SH-SY5Y (cell line): ENCODE data around the gene MIER1.

Source experiments
- GATA2 ChIP-seq: IDR thresholded peaks from 2 replicates; pipeline ENCODE4 v1.6.1; 2011; ENCODE audit warnings: mild to moderate bottlenecking, low read depth, low read length
- GATA3 ChIP-seq: IDR thresholded peaks from 2 replicates; pipeline ENCODE4 v1.6.1; 2011; ENCODE audit warnings: low read depth, mild to moderate bottlenecking, low read length, moderate library complexity

Gene MIER1

GRCh38 chr1:67018574-67018973 lies 93.8 kb downstream of the MIER1 start:
- TF ChIP-seq GATA2: no peak
- TF ChIP-seq GATA3: no peak

GRCh38 chr1:67019121-67019520 lies 94.3 kb downstream of the MIER1 start:
- TF ChIP-seq GATA2: no peak

GRCh38 chr1:67019600-67020136 lies 94.9 kb downstream of the MIER1 start:
- TF ChIP-seq GATA2 (no peak), GATA3 (no peak)

GRCh38 chr1:67020304-67020703 lies 95.5 kb downstream of the MIER1 start:
- TF ChIP-seq GATA3: no peak

- TF ChIP-seq GATA3: no peak
- no peak for TF ChIP-seq GATA2
Observed at GRCh38 chr1:67020765-67021164, 96.0 kb downstream of the MIER1 start.

- TF ChIP-seq GATA3: no peak
- TF ChIP-seq GATA2: no peak
Observed at GRCh38 chr1:67029472-67029871, 104.7 kb downstream of the MIER1 start.

- no peak for TF ChIP-seq GATA3
- no peak for TF ChIP-seq GATA2
Observed at GRCh38 chr1:67031121-67031858, 106.5 kb downstream of the MIER1 start.

GRCh38 chr1:67031859-67032247 lies 107.1 kb downstream of the MIER1 start:
- TF ChIP-seq GATA3: no peak
- TF ChIP-seq GATA2: no peak
